Transverse colon (tissue), 4 donors: ENCODE data around the gene TIAM1.

Experiments used
- EP300 ChIP-seq: sonication (generic); formaldehyde crosslinking; IDR thresholded peaks from one replicate; pipeline ENCODE4 v1.6.1; 2017; ENCODE audit warnings: antibody characterized with exemption, low read depth
- POLR2A ChIP-seq: fragments of 450-650 bp; IDR thresholded peaks from one replicate; pipeline ENCODE4 v1.6.1; 2016; ENCODE audit warnings: antibody characterized with exemption, mild to moderate bottlenecking, moderate library complexity
- POLR2AphosphoS5 ChIP-seq, 3 donors: sonication (generic); formaldehyde crosslinking; IDR thresholded peaks; one replicate each; pipeline ENCODE4 v1.6.1; 2016; ENCODE audit warnings: antibody characterized with exemption in 3 of 3
- TF ChIP-seq, protein P1 (sequence below), 5 experiments: fragments of 200-600 bp in 3 of 5; fragments of 450-650 bp in 2 of 5; sonication (generic) in 3 of 5; IDR thresholded peaks; 1 replicate in 2 of 5; 2 replicates in 3 of 5; pipeline ENCODE4 v1.5.1; 2016 to 2017; ENCODE audit warnings: antibody characterized with exemption in 5 of 5, inconsistent platforms in 3 of 5, mild to moderate bottlenecking in 2 of 5, moderate library complexity in 1 of 5

DNA sequence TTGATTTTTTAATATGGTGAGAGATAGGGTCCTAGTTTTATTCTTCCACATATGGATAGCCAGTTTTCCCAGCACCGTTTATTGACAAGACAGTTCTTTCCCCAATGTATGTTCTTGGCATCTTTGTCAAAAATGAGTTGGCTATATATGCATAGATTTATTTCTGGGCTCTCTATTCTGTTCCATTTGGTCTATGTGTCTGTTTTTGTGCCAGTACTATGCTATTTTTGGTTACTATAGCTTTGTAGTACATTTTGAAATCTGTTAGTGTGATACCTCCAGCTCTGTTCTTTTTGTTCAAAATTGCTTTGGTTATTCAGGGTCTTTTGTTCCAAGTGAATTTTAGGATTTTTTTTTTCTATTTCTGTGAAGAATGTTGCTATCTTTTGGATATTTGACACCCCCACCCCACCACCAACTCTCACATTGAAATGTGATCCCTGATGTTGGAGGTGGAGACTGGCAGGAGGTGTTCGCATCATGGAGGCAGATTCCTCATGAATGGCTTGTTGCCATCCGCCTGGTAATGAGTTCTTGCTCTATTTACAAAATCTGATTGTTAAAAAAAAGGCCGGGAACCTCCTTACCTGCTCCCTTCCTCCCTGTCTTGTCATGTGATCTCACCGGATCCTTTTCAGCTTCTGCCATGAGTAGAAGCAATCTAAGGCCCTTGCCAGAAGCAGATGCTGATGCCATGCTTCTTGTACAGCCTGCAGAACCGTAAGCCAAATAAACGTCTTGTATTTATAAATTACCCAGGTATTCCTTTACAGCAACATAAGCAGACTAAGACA, 251.0 kb downstream of the TIAM1 start:
- TF ChIP-seq, protein P1, sequence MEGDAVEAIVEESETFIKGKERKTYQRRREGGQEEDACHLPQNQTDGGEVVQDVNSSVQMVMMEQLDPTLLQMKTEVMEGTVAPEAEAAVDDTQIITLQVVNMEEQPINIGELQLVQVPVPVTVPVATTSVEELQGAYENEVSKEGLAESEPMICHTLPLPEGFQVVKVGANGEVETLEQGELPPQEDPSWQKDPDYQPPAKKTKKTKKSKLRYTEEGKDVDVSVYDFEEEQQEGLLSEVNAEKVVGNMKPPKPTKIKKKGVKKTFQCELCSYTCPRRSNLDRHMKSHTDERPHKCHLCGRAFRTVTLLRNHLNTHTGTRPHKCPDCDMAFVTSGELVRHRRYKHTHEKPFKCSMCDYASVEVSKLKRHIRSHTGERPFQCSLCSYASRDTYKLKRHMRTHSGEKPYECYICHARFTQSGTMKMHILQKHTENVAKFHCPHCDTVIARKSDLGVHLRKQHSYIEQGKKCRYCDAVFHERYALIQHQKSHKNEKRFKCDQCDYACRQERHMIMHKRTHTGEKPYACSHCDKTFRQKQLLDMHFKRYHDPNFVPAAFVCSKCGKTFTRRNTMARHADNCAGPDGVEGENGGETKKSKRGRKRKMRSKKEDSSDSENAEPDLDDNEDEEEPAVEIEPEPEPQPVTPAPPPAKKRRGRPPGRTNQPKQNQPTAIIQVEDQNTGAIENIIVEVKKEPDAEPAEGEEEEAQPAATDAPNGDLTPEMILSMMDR (IDR thresholded peaks at IDR 0.05): no peak
- no peak for TF ChIP-seq POLR2AphosphoS5 (IDR thresholded peaks at IDR 0.05)
- TF ChIP-seq POLR2A: no peak
- no peak for TF ChIP-seq EP300
